CMK (cell line): Measurements from ENCODE around the gene PPEF2.

ENCODE experiments used
- DNase-seq: peaks from one replicate; pipeline ENCODE4 v3.0.0-alpha.2; 2010; ENCODE audit warnings: low read depth

The PPEF2 gene

GRCh38 chr4:75830906-75831305, 71.3 kb downstream of the PPEF2 start:
- DNase-seq = no peak

GRCh38 chr4:75823812-75824211, 78.4 kb downstream of the PPEF2 start:
- no peak for DNase-seq

- DNase-seq = no peak
These were observed 79.8 kb downstream of the PPEF2 start for GRCh38 chr4:75822416-75822815.

- DNase-seq = no peak
These were observed 80.3 kb downstream of the PPEF2 start for GRCh38 chr4:75821966-75822365.

- no peak for DNase-seq
These were observed 81.0 kb downstream of the PPEF2 start for GRCh38 chr4:75821216-75821615.

GRCh38 chr4:75820676-75821075, 81.6 kb downstream of the PPEF2 start:
- DNase-seq = no peak

GRCh38 chr4:75820197-75820596, 82.1 kb downstream of the PPEF2 start:
- no peak for DNase-seq

GRCh38 chr4:75819121-75819520, 83.1 kb downstream of the PPEF2 start:
- DNase-seq = no peak

- no peak for DNase-seq
These were observed 84.4 kb downstream of the PPEF2 start for GRCh38 chr4:75817901-75818300.
